GM19025 (cell line): ENCODE data around the gene SEZ6L.

Experiments used
- ATAC-seq: cut with Tn5 transposase; IDR thresholded peaks from one replicate; pipeline ENCODE4 v1.9.1; 2021; ENCODE audit warnings: mild to moderate bottlenecking, low read depth, moderate library complexity; ENCODE audit not compliant: unreplicated experiment

The SEZ6L gene

DNA sequence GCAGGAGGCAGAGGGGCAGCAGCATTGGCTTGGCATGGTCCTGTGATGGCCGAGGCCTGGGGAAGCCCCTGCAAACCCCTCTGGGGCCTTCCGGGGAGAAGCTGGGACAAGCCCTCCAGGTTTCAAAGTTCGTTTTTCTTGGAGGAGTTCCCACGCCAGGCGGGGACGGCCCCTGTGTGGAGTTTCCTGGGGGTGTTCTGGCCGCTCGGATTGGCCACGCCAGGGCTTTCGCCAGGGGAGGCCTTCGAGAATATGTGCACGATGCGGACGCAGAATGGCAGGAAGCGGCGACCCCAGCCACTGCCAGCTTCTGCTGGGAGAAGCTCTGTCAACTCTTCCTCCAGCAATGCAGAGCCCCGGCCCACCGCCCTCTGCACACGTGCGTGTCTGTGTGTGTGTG lies 157.5 kb downstream of the SEZ6L start:
- no peak for ATAC-seq

DNA sequence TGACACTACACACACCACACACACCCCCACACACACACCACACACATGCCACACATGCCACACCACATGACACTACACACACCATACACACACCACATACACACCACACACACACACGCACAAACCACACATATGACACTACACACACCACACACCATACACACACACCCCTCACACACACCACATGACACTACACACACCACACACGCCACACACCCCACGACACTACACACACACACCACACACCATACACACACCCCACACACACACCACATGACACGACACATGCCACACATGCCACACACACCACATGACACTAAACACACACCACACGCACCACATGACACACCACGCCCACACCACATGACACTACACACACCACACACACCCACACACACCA lies 158.0 kb downstream of the SEZ6L start:
- no peak for ATAC-seq

DNA sequence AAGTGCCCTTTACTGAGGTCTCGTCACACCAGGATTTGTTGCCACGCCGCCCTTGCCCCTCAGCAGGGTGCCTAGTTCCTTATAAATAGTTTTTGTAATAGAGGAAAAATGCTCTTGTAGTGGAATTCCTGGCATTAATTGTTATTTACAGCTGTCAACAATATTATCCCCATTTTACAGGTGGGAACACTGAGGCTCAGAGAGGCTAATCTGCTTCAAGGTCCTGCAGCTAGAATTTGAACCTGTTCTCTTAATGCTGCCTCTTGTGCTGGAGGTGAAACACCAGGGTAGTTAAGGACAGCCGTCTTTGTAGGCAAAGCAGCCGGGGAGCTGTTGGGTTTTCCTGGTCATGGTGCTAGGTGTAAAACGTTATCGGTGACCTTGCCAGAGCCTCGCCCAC lies 159.0 kb downstream of the SEZ6L start:
- no peak for ATAC-seq

DNA sequence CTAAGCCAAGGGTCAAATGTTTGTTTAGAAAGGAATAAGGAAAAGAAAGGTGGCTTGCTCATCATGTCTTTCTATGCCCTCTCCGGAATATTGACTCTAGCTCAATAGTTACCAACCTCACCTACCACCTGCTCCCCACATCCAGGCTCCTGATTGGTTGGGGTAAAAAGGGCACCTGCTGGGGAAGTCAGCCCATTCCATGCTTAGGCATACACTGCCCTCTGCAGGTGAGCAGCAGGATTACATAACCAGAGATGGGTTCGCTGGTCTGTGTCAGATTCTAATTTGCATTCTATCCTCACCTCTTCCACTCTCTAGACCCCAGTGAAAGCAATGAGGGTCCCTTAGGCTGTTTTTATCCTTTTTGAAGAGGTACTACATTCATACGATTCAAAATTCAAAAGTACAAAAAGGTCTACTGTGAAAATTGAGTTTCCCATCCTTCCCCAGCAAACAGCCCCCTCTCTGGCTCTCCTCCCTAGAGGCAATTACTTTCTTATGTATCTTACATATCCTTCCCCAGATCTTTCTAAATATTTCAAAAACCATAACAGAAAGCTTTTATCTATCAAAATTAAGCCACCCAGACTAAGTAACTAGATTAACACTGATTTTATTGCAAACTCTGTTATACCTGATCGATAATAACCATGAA lies 161.8 kb downstream of the SEZ6L start:
- ATAC-seq, result no peak

DNA sequence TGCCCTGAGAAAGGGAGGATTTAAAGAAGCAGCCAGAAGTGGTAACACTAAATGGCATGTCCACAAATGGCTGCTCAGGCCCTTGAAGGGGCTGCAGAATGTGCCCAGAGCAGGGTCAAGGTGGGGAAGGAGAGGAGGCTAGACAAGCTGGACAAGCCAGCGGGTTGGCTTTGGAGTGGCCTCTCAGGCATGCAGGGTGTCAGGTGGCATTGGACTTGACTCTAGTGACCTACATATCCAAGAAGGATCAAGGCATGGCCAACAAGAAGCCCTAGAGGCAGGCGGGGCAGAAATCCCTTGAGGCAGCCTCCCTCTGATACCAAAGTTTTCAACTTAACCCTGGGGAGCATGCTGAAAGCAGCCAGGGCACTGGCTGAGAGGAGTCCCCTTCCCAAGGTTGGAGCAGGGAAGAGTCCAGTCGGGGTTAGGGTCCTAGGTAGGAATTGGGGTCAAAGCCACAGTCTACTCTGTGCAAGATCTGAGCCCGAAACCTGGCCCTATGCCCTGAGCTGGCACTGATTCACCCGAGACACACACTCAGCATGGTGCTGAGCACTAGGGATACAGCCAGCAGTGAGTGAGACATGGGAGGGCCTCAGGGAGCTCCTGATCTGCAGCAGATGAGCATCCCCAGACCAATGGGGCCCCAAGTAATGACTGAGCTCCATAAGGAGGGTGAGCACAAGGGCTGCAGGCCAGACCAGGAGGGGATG lies 164.0 kb downstream of the SEZ6L start:
- ATAC-seq, result no peak

DNA sequence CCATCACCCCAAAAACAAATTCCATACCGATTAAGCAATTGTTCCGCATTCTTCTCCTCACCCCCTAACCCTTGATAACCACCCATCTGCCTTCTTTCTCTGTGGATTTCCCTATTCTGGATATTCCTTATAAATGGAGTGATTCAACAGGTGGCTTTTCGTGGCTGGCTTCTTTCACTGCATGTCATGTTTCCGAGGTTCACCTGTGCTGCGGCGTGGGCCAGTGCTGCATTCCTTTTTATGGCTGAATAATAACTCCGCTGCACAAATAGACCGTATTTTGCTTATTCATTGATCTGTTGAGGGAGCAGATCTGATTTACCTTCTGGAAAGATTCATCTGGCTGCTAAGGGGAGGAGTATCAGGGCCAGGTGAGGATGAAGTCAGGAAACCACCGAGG lies 165.0 kb downstream of the SEZ6L start:
- no peak for ATAC-seq

DNA sequence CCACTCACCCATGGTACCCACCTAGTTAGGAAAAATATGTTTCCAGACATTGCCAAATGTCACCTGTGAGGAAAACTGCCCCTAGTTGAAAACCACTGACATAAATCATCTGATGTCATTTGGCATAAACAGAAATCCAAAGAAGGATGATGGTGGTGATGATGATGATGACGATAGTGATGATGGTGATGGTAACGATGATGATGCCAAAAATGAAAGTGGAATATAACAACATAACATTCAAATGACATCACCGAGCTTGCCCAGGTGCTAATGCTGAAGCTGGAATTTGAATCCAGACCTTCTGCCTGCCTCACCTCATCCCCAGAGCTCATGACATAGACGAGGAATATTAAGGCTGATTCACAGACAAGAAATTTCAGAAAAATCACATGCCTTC lies 167.5 kb downstream of the SEZ6L start:
- ATAC-seq, result no peak

DNA sequence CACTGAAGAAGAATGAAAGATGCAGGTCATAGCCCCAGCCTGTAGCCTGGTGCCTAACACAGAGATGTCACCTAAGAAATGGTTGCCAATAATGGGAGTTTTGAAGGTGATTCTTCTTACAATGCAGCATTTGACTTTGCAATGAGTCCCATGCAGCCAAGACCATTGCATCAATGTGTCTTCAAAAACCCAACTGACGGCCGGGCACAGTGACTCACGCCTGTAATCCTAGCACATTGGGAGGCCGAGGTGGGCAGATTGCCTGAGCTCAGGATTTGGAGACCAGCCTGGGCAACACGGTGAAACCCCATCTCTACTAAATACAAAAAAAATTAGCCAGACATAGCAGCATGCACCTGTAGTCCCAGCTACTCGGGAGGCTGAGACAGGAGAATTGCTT lies 170.5 kb downstream of the SEZ6L start:
- ATAC-seq, result no peak

DNA sequence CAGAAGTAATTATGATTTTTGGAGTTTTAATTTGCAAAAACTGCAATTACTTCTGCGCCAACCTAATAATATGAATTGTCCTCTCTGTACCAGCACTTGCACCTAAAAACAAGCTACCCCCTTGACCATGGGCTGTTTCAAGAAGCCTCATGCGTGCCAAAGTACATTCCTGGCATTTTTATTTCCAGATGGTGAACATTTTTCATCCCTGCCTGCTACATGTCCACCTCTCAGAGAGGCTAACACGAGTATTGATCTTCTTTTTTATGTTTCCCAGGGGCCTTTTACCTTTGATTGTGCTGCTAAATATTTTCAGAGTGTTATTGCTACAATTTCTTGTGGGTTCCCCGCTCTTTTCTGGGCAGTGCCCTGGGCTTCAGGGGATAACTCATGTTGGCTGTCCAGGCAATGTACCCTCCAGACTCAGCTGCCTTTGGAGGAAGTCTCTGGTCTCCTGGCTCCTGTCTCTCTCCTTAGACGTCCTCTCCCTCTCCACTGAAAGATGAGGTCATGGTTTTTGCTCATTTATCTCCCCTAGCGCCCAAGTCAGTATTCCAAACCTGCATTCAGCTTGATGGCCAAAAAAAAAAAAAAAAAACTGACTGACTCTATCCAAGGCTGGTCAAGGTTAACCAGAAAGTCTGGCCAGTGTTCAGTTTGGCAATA lies 173.6 kb downstream of the SEZ6L start:
- no peak for ATAC-seq

DNA sequence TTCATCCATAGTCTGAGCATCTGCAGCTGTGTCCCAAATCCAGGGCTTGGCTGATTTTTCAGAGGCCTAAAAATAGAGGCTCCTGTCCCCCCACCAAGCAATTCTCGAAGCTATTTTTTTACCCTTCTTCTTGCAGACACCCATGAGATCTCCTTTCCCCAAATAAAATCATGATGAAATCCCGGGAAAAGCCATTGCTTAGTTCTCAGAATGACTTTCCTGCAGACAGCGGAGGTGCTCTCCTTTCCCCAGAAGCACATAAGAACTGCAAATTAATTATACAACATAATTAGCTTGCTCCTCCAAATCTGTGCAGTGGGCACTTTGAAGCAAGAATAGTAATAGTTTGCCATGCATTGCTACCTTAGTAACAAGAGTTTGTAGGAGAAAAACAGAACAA lies 176.2 kb downstream of the SEZ6L start:
- no peak for ATAC-seq

DNA sequence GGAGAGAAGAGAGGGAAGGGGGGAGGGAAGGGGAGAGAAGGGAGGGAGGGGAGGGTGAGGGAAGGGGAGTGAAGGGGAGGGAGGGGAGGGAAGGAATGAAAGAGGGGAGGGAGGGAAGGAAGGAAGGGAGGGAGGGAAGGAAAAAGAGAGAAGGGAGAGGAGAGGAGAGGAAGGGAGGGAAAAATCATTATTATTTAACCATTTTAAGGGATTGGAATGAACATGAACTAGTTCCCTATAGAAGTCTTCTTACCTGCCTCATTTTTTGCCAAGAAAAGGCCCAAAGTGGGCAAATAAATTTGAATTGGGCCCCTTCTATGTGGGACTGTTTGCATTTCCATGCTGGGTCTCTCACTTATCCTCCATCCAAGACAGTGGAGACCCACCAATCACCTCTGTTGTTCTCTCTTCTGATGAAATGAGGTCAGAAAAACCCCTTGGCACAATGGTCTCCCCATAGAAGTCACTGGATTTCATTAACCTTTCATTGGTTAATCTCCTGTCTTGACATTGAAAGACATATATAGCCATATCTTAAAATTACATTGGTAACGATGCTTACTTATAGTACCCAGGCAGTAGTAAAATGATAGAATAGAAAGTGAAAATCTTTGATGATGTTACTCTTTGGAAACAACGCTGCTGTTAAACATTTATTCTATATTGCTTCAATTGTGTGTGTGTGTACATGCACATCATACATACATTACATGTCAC lies 179.7 kb downstream of the SEZ6L start:
- no peak for ATAC-seq

DNA sequence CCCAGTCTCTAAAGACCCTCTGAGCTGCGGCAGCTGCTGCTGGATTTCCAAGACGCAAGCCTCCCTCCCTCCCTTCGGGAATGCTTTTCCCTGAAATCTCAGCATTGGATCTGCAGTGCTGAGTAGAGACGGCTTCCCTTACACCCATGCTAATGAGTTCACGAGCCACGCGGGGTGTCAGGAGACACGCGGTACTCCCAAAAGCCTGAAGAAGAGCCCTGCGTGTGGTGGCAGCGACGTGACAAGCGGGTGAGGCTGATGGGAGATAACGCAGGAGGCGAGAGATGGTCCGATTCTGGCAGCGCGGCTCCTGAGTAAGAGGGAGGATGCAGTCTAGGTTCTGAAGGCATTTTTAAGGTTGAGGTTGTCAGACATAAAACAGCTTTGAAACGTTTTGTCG lies 185.4 kb downstream of the SEZ6L start:
- ATAC-seq, result no peak

DNA sequence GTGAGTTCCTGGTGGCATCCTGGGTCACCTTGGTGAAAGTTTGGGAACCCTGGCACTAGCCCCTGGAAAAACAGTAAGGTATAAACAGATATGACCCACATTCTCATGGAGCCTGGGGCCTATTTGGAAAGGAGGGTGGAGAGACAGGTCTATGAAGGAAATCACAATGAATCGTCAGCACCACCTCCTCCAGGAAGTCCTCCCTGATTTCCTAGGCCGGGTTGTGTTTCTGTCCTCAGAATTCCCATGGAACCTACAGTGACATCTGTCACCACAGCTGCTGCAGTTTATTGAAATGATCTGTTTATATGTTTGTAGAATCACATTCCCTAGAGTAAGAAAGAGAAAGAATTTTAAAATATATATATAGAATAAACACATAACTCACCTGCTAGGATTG lies 188.0 kb downstream of the SEZ6L start:
- ATAC-seq, result no peak

DNA sequence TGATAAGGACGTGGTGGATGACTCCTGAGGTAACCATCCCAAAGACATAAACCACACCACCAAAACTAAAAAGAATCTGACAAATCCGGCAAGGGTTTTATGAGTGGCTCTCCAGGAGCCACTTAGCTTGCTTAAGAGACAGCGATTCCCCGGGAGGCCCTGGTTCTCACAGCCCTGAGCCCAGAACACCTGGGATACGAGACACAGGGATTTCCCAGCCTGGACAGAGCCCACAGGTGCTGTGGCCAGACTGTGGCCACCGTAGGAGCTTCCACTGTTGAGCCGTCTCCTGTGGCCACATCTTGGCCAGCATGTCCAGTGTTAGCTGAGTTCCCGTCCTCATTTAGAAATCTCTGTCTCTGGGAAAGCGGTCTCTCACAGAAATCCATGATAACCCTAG lies 188.6 kb downstream of the SEZ6L start:
- no peak for ATAC-seq

DNA sequence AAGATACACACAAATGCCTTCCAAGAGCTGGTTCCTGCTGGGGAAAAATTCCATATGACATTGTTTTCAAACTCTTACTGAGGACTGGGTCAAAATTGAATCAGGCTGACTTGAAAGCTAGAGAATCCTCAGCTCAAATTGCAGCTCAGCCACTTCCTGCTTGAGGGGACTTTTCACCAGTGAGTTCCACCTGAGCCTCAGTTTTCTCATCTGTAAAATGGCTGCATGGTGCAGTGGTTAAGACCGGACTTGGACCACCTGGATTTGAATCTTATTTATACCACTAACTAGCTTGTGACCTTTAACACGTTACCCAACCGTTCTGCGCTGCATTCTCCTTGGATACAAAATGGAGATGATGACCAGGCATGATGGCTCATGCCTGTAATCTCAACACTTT lies 189.9 kb downstream of the SEZ6L start:
- no peak for ATAC-seq

DNA sequence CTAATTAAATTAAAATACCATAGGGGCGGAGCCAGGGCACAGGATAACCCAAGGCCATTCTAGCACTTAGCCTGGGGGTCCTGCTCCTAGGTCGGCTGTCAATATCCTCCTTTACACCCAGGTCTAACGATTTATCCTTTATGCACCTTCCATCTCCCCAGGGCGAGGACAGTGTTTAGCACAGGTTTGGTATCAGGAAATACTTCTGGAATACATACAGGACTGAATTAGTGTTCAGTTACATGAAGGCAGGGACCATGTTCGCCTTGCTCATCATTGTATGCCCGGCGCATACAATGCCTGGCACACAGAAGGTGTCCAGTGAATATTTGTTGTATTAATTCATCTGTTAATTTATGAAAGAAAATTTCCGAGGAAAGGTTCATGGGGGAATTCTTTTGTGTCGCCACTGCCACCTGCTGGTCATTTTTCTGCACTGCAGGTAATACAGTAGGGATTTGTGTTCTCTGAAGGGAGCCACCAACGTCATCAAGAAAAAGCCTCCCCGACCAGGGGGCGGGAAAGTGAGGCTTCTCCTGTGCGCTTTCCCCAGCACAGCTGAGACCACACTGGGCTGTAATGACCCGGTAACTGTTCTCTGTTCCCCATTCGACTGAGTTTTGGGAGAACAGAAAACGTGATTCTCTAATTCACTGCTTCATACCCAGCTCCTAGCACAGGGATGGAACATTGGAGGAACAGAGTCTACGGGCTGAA lies 191.1 kb downstream of the SEZ6L start:
- ATAC-seq, result no peak

DNA sequence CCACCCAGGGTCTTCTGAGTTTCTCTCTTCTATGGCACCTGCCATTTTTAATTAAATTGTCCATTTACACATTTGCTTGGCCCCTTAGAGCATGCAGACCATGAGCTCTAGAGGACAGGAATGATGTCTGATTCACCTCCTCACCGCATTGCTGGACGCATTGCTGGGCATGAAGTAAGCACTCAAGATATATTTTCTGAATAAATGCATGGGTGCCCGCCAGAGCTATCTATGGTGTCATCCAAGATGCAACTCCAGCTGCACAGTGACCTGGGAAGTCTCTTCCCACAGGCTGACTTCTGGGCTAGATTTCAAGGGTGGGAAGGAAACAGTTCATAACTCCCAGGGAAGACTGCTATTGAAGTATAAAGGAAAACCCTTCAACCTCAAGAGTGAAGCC lies 193.2 kb downstream of the SEZ6L start:
- ATAC-seq, result no peak

DNA sequence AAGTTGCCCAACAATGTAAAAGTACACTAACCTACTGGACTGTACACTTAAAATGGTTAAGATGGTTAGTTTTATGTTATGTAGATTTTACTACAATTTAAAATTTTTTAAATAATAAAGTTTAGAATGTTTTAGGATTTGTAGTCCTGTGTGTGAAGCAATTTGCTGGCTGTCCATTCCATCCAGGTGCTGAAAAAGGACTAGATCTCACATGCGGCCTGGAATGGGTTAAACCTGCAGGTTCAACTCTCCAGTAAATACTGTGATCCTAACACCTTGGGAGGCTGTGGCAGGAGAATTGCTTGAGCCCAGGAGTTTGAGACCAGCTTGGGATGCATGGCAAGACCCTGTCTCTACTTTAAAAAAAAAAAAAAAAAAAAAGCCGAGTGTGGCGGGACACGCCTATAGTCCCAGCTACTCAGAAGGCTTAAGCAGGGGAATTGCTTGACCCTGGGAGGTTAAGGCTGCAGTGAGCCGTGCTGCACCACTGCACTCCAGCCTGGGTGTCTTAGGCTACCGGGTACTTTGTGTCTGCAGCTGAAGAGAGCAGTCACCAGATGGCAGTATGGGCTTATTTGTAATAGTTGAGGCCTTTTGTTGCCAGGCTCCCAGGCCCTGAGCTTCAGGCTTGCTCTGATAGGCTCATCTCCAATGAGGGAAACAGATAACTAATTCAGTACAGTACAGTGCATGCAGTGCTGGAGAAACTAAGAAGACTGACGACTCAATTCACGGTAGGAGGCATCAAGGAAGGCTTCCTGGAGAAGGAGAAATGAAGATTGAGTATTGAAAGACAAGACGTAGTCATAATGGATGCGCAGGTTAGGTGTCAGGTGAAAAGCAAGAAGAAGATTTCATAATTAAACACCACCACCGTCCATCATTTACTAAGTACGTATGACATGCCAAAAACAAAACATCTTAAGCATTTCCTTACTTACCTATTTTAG lies 195.1 kb downstream of the SEZ6L start:
- no peak for ATAC-seq

DNA sequence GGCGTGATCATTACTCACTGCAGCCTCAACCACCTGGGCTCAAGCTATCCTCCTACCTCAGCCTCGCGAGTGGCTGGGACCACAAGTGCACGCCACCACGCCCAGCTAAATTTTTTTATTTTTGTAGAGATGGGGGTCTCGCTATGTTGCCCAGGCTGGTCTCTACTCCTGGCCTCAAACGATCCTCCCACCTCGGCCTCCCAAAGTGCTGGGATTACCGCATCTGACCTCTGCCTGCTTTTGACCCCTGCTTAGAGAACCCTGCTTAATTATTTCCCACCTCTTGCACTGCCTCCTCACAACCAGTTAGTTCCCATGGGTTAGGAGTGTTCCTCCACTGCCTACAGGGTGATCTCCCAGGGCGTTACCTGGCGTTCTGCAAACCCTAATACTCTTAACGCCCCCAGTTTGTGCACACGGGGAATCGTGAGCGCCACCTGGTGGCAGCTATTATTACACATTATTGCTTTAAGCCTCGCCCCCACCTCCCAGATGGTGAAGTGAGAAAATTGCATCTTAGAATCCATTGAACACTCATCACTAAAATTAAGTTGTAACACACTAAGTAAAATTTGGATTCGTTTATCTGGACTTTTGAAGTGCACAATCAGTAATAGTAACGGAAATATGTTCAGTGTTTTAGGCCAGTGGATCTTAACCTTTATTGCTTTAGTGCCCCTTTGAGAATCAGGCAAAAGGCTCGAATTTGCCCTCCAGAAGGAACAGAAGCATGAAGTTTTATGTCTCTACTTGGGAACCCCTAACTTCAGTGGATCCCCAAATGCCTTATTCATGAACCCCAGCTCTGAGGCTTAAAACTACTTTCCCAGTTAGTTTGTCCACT lies 198.4 kb downstream of the SEZ6L start:
- no peak for ATAC-seq
